ENCODE results near the gene IP6K2. TPM values are rescaled to one million over a fixed set of nuclear protein-coding genes. Genes with fewer than 3 reads are reported as not detected.
A peak's percentile ranks its signal among the peaks of the same experiment; 100 is the strongest.

The IP6K2 gene
- total RNA-seq, 1 donor from 2014 or later, result 58.4 TPM

DNA sequence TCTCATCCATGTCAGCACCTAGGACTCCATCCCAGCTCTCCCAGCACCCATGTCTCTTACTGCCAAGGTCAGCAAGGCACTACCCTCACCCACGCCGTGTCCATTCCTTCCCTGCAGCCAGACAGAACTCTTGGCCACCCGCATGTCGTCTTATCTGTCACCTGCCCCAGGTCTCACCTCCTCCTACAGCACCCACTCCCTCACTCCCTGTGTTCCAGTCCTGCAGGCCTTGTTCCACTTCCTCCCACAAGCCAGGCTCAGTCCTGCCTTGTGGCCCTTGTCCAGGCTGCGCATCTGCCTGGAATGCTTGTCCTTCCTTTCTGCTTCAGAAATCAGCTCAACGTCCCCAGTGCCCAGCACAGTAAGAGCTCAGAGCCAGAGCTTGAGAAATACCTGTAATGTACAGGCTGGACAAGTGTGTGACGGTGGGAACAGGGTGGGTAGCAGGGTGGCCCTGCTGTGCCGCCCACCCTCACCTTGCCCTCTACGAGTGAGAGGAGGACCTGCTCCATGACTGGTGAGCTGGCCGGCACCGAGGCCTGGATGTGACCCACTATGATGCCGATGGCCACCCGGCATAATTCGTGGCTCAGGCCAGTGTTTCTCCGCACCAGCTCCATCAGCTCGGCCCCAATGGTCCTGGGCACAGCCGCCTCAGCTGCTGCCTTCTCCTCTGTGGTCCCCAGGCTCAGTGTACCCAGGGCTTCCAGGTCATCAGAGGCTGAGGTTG is 36.0 kb downstream of the IP6K2 start:
- Mint-ChIP-seq H3K27ac (peak overlapping the region; percentile 54), H3K4me1 (peaks cover 21% of the 10 kb centered on the region), H3K36me3 (ENCODE audit: low read depth) (peaks cover 58% of the 10 kb centered on the region), H3K9me3 (no peaks in the 10 kb centered on the region), H3K4me3 (no peak overlapping the region), H3K27me3 (no peaks in the 10 kb centered on the region)
- intact Hi-C loops (cut with micrococcal nuclease), result no loop called here
- DNase-seq, result no peak

DNA sequence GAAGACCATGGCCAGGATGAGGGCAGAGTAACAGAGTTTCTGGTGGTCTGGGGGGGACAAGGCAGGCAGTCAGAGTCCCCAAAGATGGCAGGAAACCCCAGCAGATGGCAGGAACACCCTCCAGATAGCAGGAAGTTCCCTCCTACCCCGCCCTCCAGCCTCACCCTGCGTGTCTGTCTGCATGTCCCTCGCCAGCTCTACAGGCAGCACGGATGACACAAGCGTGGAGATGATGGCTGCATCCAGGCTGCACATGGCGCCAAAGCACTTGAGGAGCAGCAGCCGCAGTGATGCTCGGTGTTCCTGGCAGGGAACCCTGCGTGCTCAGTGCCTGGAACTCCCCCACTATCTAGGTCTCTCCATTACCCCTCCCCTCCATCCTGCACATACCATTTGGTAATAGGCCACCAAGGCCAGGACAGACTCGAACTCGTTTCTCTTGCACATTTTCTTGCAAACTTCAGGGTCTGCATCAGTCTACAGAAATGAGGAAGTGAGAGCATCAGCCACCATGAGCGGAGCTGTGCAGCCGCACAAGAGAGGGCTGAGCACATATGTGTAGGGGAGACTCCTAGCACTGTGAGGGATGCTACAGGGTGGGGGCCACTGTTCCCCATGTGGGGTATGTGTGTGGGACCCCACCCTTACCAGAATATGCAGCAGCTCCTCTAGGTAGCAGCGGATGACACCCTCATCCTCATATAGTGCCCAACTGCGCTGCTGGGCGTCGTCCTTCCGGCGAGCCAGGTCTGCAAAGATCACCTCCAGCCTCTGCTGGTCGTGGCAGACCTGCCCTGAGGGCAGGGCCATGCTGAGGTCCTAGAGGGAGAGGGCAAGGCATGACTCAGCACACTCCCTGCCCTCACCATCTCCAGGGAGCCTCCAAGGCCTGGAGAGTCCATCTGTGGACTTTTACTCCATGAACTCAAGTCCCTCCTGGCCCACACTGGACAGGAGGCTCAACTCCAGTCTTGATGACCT is 37.3 kb downstream of the IP6K2 start:
- Mint-ChIP-seq H3K4me3 (no peak overlapping the region), H3K4me1 (peaks cover 17% of the 10 kb centered on the region), H3K27ac (no peak overlapping the region), H3K36me3 (ENCODE audit: low read depth) (peaks cover 63% of the 10 kb centered on the region), H3K27me3 (no peaks in the 10 kb centered on the region), H3K9me3 (no peaks in the 10 kb centered on the region)
- intact Hi-C loops (cut with micrococcal nuclease), result no loop called here
- DNase-seq, result no peak

DNA sequence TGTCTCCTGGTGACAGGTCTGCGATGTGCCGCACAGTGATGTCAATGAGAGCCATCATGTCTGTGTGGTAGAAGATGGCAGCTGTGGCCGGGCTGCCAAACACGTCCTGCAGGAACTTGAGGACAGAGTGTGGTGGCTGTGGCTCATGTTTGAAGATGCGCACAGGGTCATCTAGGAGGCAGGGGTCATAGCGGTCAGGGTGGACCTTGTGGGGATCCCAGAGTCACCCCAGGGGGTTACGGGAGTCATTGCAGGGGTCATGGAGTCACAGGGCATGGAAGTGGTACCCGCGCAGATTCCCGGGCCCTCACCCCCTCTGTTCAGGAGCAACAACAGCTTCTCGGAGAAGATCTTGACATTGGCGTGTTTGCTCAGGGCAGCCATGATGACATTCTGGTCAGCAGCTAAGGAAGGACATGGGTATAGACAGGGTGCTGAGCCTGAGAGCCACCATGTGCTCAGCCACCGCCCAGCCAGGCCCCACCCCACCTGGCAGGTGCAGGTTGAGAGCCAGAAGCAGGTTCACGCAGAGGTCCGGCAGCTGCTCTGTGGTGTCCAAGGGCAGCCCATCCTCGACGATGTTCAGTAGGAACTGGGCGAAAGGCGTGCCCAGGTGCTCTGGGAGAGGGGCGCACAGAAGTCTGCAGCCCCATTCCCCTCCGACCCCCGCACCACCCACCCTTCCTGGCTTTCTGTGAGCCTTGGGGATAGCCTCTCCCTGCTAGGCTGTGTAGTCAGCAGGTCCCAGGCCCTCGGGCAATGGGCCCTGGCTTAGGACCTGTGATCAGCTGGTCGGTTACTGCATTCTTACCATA is 38.2 kb downstream of the IP6K2 start:
- Mint-ChIP-seq H3K36me3 (ENCODE audit: low read depth) (peaks cover 63% of the 10 kb centered on the region), H3K4me3 (no peak overlapping the region), H3K4me1 (peaks cover 11% of the 10 kb centered on the region), H3K27me3 (no peaks in the 10 kb centered on the region), H3K9me3 (no peaks in the 10 kb centered on the region), H3K27ac (no peak overlapping the region)
- intact Hi-C loops (cut with micrococcal nuclease), result no loop called here
- DNase-seq, result no peak

DNA sequence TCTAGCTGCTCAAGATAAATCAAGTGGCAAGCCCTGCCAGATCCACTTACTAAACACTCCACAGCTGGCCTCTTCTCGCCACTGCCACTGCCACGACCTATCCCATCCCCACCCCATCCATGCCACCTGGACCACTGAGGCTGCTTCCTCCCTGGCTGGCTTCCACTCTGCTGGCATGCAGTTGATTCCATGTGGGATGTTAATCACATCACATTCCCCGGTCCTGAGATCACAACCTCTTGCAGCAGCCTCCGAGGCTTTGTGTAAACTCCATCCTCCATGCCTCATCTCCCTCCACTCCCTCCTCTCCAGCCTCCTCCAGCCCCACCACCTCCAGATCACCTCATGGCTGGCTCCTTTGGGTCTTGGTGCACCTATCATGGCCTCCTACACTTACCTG is 39.0 kb downstream of the IP6K2 start:
- no peak for DNase-seq
- intact Hi-C loops (cut with micrococcal nuclease), result no loop called here
- no peaks in the 10 kb centered on the region for H3K27me3 Mint-ChIP-seq
- peaks cover 64% of the 10 kb centered on the region for H3K36me3 Mint-ChIP-seq (ENCODE audit: low read depth)
- peaks cover 8% of the 10 kb centered on the region for H3K4me1 Mint-ChIP-seq
- peak overlapping the region; percentile 4 for H3K27ac Mint-ChIP-seq
- H3K4me3 Mint-ChIP-seq, result no peak overlapping the region
- no peaks in the 10 kb centered on the region for H3K9me3 Mint-ChIP-seq

DNA sequence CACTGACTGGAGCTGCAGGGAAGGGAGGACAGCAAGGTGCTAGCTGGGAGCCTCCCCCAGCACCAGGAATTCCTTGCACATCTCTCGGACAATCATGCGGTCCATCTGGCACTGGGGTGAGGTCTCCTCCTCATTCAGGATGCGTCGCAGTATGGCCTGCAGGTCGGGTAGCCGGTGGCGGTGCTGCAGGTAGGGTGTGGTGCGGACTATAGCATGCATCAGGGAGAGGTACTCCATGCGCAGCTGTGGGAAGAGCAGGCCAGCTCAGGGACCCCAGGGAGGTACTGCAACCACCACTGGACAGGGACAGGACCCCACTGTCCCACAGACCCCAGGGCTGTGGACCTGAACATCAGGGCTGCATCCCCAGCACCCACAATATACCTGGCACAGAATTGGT is 42.5 kb downstream of the IP6K2 start:
- H3K9me3 Mint-ChIP-seq, result no peaks in the 10 kb centered on the region
- peaks cover 52% of the 10 kb centered on the region for H3K36me3 Mint-ChIP-seq (ENCODE audit: low read depth)
- H3K4me1 Mint-ChIP-seq, result no peaks in the 10 kb centered on the region
- no peak for DNase-seq
- no peaks in the 10 kb centered on the region for H3K27me3 Mint-ChIP-seq
- no peak overlapping the region for H3K27ac Mint-ChIP-seq
- intact Hi-C loops (cut with micrococcal nuclease), result no loop called here
- H3K4me3 Mint-ChIP-seq, result no peak overlapping the region

DNA sequence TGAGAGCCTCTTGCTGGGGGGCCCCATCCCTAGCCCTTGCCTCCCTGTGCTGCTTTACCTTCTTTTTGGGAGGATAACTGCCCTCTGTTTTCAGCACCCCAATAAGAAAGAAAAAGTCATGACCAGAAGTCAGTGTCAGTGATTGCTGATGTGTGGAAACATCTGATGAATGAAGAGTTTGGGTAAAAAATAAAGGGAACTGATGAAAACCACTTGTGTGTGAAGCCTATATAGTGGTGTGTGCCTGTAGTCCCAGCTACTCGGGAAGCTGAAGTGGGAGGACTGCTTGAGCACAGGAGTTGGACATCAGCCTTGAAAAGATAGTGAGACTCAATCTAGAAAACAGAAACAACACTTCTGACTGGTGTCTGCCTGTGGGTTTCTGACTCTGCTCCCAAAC is 44.5 kb downstream of the IP6K2 start:
- intact Hi-C loops (cut with micrococcal nuclease), result no loop called here

DNA sequence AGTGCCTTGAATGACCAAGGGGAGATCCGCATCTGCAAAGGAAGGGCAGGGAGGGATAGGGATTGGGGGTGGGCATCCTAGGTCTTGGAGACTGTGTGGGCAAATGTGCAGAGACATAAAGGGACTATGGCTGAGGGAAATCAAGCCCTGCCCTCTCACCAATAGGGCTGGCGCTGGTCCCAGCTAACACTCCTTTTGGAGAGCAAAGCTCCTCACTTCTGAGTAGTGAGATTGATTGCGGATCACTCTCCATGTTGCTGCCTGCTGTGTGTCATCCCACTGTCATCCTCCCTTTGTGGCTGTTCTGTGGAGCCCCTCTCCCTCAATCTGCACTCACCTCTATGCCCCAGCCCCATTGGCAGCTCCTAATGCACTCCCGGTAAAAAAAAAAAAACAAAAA is 52.1 kb downstream of the IP6K2 start:
- H3K4me1 Mint-ChIP-seq, result peaks cover 11% of the 10 kb centered on the region
- no peaks in the 10 kb centered on the region for H3K9me3 Mint-ChIP-seq
- H3K4me3 Mint-ChIP-seq, result no peak overlapping the region
- H3K27me3 Mint-ChIP-seq, result peaks cover 9% of the 10 kb centered on the region
- intact Hi-C loops (cut with micrococcal nuclease), result loop anchor here (2.0 kb wide), 1 partner anchor 108 kb away; the partner anchor contains the start of gene PFKFB4
- no peak for DNase-seq
- no peak overlapping the region for H3K27ac Mint-ChIP-seq
- peaks cover 13% of the 10 kb centered on the region for H3K36me3 Mint-ChIP-seq (ENCODE audit: low read depth)

More for the DNA sequence above, 44.5 kb downstream of the IP6K2 start:
- no peak for DNase-seq
- no peak overlapping the region for H3K27ac Mint-ChIP-seq
- H3K9me3 Mint-ChIP-seq, result no peaks in the 10 kb centered on the region
- H3K27me3 Mint-ChIP-seq, result no peaks in the 10 kb centered on the region
- no peaks in the 10 kb centered on the region for H3K4me1 Mint-ChIP-seq
- H3K4me3 Mint-ChIP-seq, result no peak overlapping the region
- peaks cover 43% of the 10 kb centered on the region for H3K36me3 Mint-ChIP-seq (ENCODE audit: low read depth)

DNA sequence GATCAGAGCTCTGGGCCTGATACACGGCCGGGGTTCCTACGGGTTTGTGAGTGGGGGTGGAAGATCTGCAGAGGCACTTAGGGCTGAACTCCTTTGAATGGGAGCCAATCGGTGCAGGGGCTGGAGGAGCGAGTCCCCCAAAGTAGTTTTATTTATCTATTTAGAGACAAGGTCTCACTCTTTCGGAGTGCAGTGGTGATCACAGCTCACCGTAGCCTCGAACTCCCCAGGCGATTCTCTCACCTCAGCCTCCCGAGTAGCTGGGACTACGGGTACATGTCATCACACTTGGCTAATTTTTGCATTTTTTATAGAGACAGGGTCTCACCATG is 52.7 kb downstream of the IP6K2 start:
- DNase-seq, result no peak
- Mint-ChIP-seq H3K36me3 (ENCODE audit: low read depth) (peaks cover 9% of the 10 kb centered on the region), H3K27me3 (peaks cover 9% of the 10 kb centered on the region), H3K27ac (no peak overlapping the region), H3K9me3 (no peaks in the 10 kb centered on the region), H3K4me3 (peak overlapping the region; percentile 96), H3K4me1 (peaks cover 11% of the 10 kb centered on the region)
- intact Hi-C loops (cut with micrococcal nuclease), result loop anchor here (2.0 kb wide), 1 partner anchor 107 kb away; the partner anchor contains the start of gene PFKFB4

DNA sequence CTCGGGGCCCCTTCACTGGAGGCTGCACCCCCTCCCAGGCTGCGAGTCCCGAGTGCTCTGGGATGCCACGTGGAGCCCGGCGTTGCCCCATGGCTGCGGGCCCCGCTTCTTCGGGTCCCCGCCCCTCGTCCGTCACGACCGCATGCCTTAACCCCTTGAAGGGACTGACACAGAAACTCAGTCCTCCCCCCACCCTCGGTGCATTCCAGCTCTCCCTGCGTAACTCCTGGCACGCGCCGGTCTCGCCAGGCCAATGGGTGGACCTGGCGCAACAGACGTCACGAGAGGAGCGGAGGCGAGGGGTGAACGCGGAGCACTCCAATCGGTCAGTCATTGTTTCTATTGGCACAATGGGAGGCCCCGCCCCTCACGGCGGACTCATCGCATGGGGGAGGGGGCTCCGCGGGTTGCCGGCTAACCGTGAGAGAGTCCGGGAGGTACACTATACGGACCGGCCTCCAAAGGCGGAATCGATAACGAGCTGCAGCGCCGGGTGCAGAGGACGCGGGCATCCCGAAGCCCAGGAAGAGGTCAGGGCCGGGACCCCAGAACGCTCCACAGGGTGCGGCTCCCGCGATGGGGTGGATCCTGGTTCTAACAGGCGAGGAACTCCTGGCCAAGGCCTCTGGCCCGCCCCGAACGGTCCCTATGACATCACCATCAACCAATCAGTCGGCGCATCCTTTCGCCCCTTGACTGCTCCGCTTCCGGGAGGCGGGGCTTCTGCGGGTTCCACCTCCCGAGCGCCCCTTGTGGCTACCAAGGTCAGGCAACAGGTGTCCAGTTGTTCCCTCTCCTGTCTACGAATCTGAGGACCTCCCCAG is 53.3 kb downstream of the IP6K2 start:
- H3K27me3 Mint-ChIP-seq, result peaks cover 9% of the 10 kb centered on the region
- intact Hi-C loops (cut with micrococcal nuclease), result loop anchor here (2.0 kb wide), 2 partner anchors 53 to 107 kb away; partner anchors contain the start of genes IP6K2 and PFKFB4
- no peaks in the 10 kb centered on the region for H3K9me3 Mint-ChIP-seq
- peaks cover 9% of the 10 kb centered on the region for H3K36me3 Mint-ChIP-seq (ENCODE audit: low read depth)
- peak; percentile 98 for DNase-seq
- peak overlapping the region; percentile 96 for H3K4me3 Mint-ChIP-seq
- H3K4me1 Mint-ChIP-seq, result peaks cover 11% of the 10 kb centered on the region
- peak overlapping the region; percentile 98 for H3K27ac Mint-ChIP-seq

DNA sequence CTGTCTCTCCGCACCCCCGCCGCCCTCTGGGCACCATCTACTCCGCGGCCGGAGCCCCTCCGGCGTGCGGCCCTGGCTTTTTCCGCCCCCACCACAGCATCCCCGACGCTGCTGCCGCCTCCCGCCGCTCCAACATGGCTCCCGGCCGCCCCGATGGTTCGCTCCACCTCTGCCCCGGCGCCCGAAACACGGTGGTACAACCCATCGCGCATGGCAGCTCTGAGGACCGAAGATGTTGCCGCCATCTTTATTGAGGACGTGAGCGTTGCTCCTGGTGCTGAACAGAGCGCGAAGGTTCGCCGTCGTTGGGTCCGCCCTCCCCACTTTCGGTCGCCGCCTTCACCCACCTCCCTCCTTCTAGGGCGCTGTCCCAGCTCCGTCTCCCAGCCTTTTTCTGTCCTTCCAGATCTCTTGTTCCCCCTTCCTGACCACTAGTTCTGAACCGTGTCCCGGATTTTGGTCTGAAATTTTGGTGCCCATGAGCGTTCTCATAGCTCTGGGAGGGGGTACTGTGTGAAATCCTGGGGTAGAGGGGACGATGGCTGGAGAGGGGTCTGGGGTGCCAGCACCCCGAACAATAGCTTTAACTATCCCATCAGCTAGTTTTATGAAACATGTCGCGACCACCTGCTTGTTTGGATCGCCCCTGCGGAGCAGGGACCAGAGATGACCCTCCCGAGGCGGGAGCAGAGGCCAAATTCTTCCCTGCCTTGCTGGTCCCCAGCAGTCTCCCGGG is 54.1 kb downstream of the IP6K2 start, which contains the start of gene CELSR3:
Gene CELSR3 (minus strand): TSS at position 134 of the 736 bp plus-strand sequence. CDS start 252 bp downstream, outside the sequence.
- intact Hi-C loops (cut with micrococcal nuclease), result loop anchor here (2.0 kb wide), 1 partner anchor 54 kb away; the partner anchor contains the start of gene IP6K2
- Mint-ChIP-seq H3K4me1 (peaks cover 11% of the 10 kb centered on the region), H3K27ac (peak within 1 kb of the TSS; percentile 98), H3K27me3 (peaks cover 9% of the 10 kb centered on the region), H3K9me3 (no peaks in the 10 kb centered on the region), H3K4me3 (peak within 1 kb of the TSS; percentile 96), H3K36me3 (ENCODE audit: low read depth) (peaks cover 6% of the 10 kb centered on the region)
- peak; percentile 91 for DNase-seq

DNA sequence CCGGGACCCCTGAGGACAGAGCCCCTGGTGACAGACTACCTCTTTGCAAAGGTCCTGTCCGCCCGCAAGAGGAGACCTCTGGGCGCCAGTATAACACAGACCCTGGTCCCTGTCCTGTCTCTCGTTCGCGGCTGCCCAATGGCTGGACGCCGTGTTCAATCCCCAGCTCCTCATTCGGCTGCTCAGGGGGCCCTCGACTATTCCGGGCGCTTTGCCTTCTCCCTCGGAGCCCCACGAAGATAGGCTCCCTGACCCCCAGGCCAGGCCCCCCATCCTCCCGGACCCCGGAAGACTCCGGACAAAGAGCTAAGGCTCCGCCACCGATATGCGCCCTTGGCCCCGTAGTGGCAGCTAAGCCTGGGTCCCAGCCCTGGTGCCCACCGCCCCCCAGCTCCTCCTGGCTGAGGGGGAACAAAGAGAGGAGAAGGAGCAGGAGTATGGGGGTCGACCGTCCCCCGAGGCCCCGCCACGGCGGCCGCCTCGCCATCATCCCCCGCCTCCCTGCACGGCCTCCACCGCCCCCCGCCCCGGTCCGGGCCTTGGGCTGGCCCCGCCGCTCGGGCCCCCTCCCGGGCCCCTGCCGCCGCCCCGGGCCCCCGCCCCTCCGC is 54.8 kb downstream of the IP6K2 start:
- Mint-ChIP-seq H3K4me1 (peaks cover 16% of the 10 kb centered on the region), H3K9me3 (no peaks in the 10 kb centered on the region), H3K36me3 (ENCODE audit: low read depth) (peaks cover 6% of the 10 kb centered on the region), H3K27ac (peak overlapping the region; percentile 20), H3K27me3 (peaks cover 9% of the 10 kb centered on the region), H3K4me3 (peak overlapping the region; percentile 96)
- DNase-seq, result no peak
- intact Hi-C loops (cut with micrococcal nuclease), result loop anchor here (2.0 kb wide), 1 partner anchor 55 kb away; the partner anchor contains the start of gene IP6K2
